A549 (cell line): Measurements from ENCODE around the gene PPAT. TPM values are rescaled to one million over a fixed set of nuclear protein-coding genes. Genes with fewer than 3 reads are reported as not detected.

Source experiments
- ATAC-seq, 2 experiments: fragments of 200-7000 bp in 1 of 2; fragments of >200 bp in 1 of 2; cut with Nextera tagmentation in 1 of 2; cut with Tn5 transposase in 1 of 2; 3 replicates each; pipeline versions ENCODE4 v1.8.0 to v1.9.1; 2018 to 2020; ENCODE audit warnings: mild to moderate bottlenecking in 1 of 2, moderate library complexity in 1 of 2
- CTCF ChIA-PET: fragments of 300-600 bp; sonication (Branson Sonifier 250); formaldehyde crosslinking; extraction: SDS; loops from one replicate; lab custom pipeline; 2021; ENCODE audit warnings: antibody characterized with exemption, inconsistent platforms; lab: Yijun Ruan, JAX
- POLR2A ChIA-PET: fragments of 350-600 bp; formaldehyde crosslinking; extraction: SDS; loops from one replicate; lab custom pipeline; 2021; ENCODE audit warnings: antibody characterized with exemption, inconsistent platforms; lab: Yijun Ruan, JAX
- DNase-seq, 2 experiments: peaks; one replicate each; pipeline versions ENCODE4 v3.0.0 to v3.0.0-alpha.2; 2011 to 2016; ENCODE audit warnings: low read depth in 1 of 2, low spot score in 1 of 2
- FAIRE-seq: peaks from 2 replicates; lab custom pipeline; 2011; peaks lifted over from hg19 to GRCh38; lab: Jason Lieb, UNC
- H3K27ac ChIP-seq, 2 experiments: fragments of >200 bp; sonication (Bioruptor Twin); formaldehyde crosslinking; 3 replicates each; pipeline ENCODE4 v1.5.1; 2016 to 2017
- H3K4me1 ChIP-seq: fragments of >200 bp; sonication (Bioruptor Twin); formaldehyde crosslinking; 3 replicates; pipeline ENCODE4 v1.6.1; 2016
- H3K4me2 ChIP-seq: fragments of >200 bp; sonication (Bioruptor Twin); formaldehyde crosslinking; 3 replicates; pipeline ENCODE4 v1.6.1; 2016
- H3K4me3 ChIP-seq: fragments of >200 bp; sonication (Bioruptor Twin); formaldehyde crosslinking; 3 replicates; pipeline ENCODE4 v1.5.1; 2016
- H3K9me3 ChIP-seq: fragments of >200 bp; sonication (Bioruptor Twin); formaldehyde crosslinking; 3 replicates; pipeline ENCODE4 v1.6.1; 2016
- ATOH8 ChIP-seq: fragments of 250-450 bp; sonication (Bioruptor Pico); IDR thresholded peaks from 2 replicates; pipeline ENCODE4 v1.5.0; 2020; ENCODE audit warnings: low read depth, mild to moderate bottlenecking, moderate library complexity
- BHLHE40 ChIP-seq: IDR thresholded peaks from 2 replicates; pipeline ENCODE4 v1.6.1; 2012; ENCODE audit warnings: low read depth, low read length, inconsistent platforms
- CHD4 ChIP-seq: fragments of 200-600 bp; sonication (generic); IDR thresholded peaks from 2 replicates; pipeline ENCODE4 v1.6.1; 2016; ENCODE audit warnings: antibody characterized with exemption, mild to moderate bottlenecking, borderline replicate concordance
- CTCF ChIP-seq: fragments of >200 bp; sonication (Bioruptor Twin); formaldehyde crosslinking; IDR thresholded peaks from 3 replicates; pipeline ENCODE4 v1.5.1; 2016
- EHMT2 ChIP-seq: fragments of 200-600 bp; sonication (generic); IDR thresholded peaks from 2 replicates; pipeline ENCODE4 v1.6.1; 2016; ENCODE audit warnings: antibody characterized with exemption, low read depth, mild to moderate bottlenecking, moderate library complexity
- ELK1 ChIP-seq: fragments of 150-350 bp; IDR thresholded peaks from 2 replicates; pipeline ENCODE4 v1.6.1; 2014; ENCODE audit warnings: low read depth, mild to moderate bottlenecking, low read length
- FOSB ChIP-seq: fragments of 250-450 bp; sonication (Bioruptor Pico); IDR thresholded peaks from 2 replicates; pipeline ENCODE4 v1.5.0; 2020; ENCODE audit warnings: mild to moderate bottlenecking, moderate library complexity
- FOSL2 ChIP-seq, 2 experiments: fragments of 450-650 bp in 1 of 2; fragments of >200 bp in 1 of 2; sonication (Bioruptor Twin) in 1 of 2; formaldehyde crosslinking; IDR thresholded peaks; 2 replicates each; pipeline versions ENCODE4 v1.5.0 to v1.6.1; 2016 to 2020; ENCODE audit warnings: mild to moderate bottlenecking in 1 of 2, moderate library complexity in 1 of 2
- FOXS1 ChIP-seq: fragments of 250-450 bp; sonication (Bioruptor Pico); IDR thresholded peaks from 2 replicates; pipeline ENCODE4 v1.5.0; 2020; ENCODE audit warnings: mild to moderate bottlenecking, moderate library complexity
- HOXA7 ChIP-seq: fragments of 250-450 bp; sonication (Bioruptor Pico); IDR thresholded peaks from 2 replicates; pipeline ENCODE4 v1.5.0; 2020; ENCODE audit warnings: mild to moderate bottlenecking, moderate library complexity
- HOXB5 ChIP-seq: fragments of 250-450 bp; sonication (Bioruptor Pico); IDR thresholded peaks from 2 replicates; pipeline ENCODE4 v1.5.0; 2020; ENCODE audit warnings: mild to moderate bottlenecking, moderate library complexity
- JUNB ChIP-seq: fragments of >200 bp; sonication (Bioruptor Twin); formaldehyde crosslinking; IDR thresholded peaks from 2 replicates; pipeline ENCODE4 v1.6.1; 2016
- KDM1A ChIP-seq: fragments of 200-600 bp; sonication (generic); IDR thresholded peaks from 2 replicates; pipeline ENCODE4 v1.6.1; 2016; ENCODE audit warnings: low read depth, mild to moderate bottlenecking
- KDM5A ChIP-seq: fragments of 200-600 bp; sonication (generic); IDR thresholded peaks from 2 replicates; pipeline ENCODE4 v1.6.1; 2016; ENCODE audit warnings: antibody characterized with exemption, mild to moderate bottlenecking
- MAFK ChIP-seq: fragments of 450-650 bp; IDR thresholded peaks from 2 replicates; pipeline ENCODE4 v1.6.1; 2014; ENCODE audit not compliant: partially characterized antibody
- MAX ChIP-seq: IDR thresholded peaks from 2 replicates; pipeline ENCODE4 v1.6.1; 2012
- RAD21 ChIP-seq, 2 experiments: fragments of >200 bp in 1 of 2; sonication (Bioruptor Twin) in 1 of 2; formaldehyde crosslinking in 1 of 2; IDR thresholded peaks in 1 of 2; conservative IDR thresholded peaks in 1 of 2; 2 replicates in 1 of 2; 3 replicates in 1 of 2; pipeline ENCODE4 v1.6.1; 2012 to 2018; ENCODE audit warnings: inconsistent platforms in 1 of 2
- REST ChIP-seq: fragments of 200-600 bp; sonication (generic); IDR thresholded peaks from 2 replicates; pipeline ENCODE4 v1.6.1; 2016; ENCODE audit warnings: antibody characterized with exemption, mild to moderate bottlenecking, moderate library complexity
- TP53 ChIP-seq: fragments of 250-450 bp; sonication (Bioruptor Pico); IDR thresholded peaks from 2 replicates; pipeline ENCODE4 v1.5.0; 2021; ENCODE audit warnings: mild to moderate bottlenecking, moderate library complexity
- ZC3H11A ChIP-seq: fragments of 450-650 bp; IDR thresholded peaks from 2 replicates; pipeline ENCODE4 v1.6.1; 2014; ENCODE audit warnings: antibody characterized with exemption, mild to moderate bottlenecking
- ZFP36 ChIP-seq: fragments of 450-650 bp; IDR thresholded peaks from 2 replicates; pipeline ENCODE4 v1.6.1; 2014; ENCODE audit warnings: borderline replicate concordance; ENCODE audit not compliant: partially characterized antibody
- ZSCAN20 ChIP-seq: fragments of 250-450 bp; sonication (Bioruptor Pico); IDR thresholded peaks from 2 replicates; pipeline ENCODE4 v1.8.0; 2022; ENCODE audit warnings: mild to moderate bottlenecking, moderate library complexity
- WGBS: methylation state at CpG from one replicate; pipeline ENCODE4 v1.1.6; 2017; ENCODE audit errors: missing lambda C conversion rate; 5-methylcytosine and 5-hydroxymethylcytosine counted together
- polyA plus RNA-seq, 4 experiments: library from polyadenylated mRNA; depleted of rRNA in 3 of 4; stranded (reverse); fragments of >200 nt; fragmentation: RNase III in 1 of 4; extraction: RNeasy Plus Mini Kit Qiagen cat#74134 plus additional on column Dnase treatment in 1 of 4; gene quantifications; 2 replicates in 3 of 4; 3 replicates in 1 of 4; pipeline ENCODE4 v1.2.3, GENCODE V29; 2011 to 2017

Gene PPAT
- polyA plus RNA-seq, 2 of the 4 experiments (the other 2 are of a cell fraction) = 22.8 to 26.7 TPM

- TF ChIP-seq CTCF (no peak), FOSB (CRISPR knock-in tag) (no peak), KDM1A (no peak), EHMT2 (no peak), TP53 (no peak)
Observed at GRCh38 chr4:56414135-56414670, 21.2 kb downstream of the PPAT start (continued).

GRCh38 chr4:56410247-56411062 is 25.0 kb downstream of the PPAT start:
- DNase-seq = peak; percentile 47 to 79
- 23% methylated on average over 4 of the region's 4 CpGs for WGBS
- ATAC-seq = peak; percentile 82 to 91
- H3K4me2 ChIP-seq = peak overlapping the region; percentile 74
- H3K4me3 ChIP-seq = no peak overlapping the region
- peak overlapping the region; percentile 17 to 31; a peak in 2 of 6 replicates for H3K27ac ChIP-seq
- ChIA-PET CTCF (interaction anchor here (1.6 kb wide), 1 partner anchor 15 kb away, joined by 5 read pairs; no protein-coding TSS in a partner anchor), POLR2A (interaction anchor here (1.1 to 2.0 kb wide), 3 partner anchors 23 to 56 kb away, joined by 3 to 10 read pairs (median 7); partner anchors contain the start of genes AASDH, PAICS and PPAT)
- no peaks in the 10 kb centered on the region for H3K9me3 ChIP-seq
- peaks cover 28% of the 10 kb centered on the region for H3K4me1 ChIP-seq
- FAIRE-seq = no peak
- TF ChIP-seq MAX (no peak), RAD21 (conservative IDR thresholded peaks at IDR 0.05 in 1 of 2, IDR thresholded peaks at IDR 0.05 in 1 of 2) (no peak), ZC3H11A (no peak), FOSL2 (IDR thresholded peaks at IDR 0.05) (no peak), FOSL2 (CRISPR knock-in tag; IDR thresholded peaks at IDR 0.05) (peak; percentile 71), HOXA7 (CRISPR knock-in tag) (no peak), KDM5A (no peak), ZSCAN20 (CRISPR knock-in tag) (no peak), MAFK (peak; percentile 56), KDM1A (no peak), HOXB5 (no peak), ZFP36 (no peak)

GRCh38 chr4:56409511-56410090 is 25.8 kb downstream of the PPAT start:
- H3K9me3 ChIP-seq = no peaks in the 10 kb centered on the region
- no peak overlapping the region for H3K4me3 ChIP-seq
- H3K4me1 ChIP-seq = peaks cover 28% of the 10 kb centered on the region
- ChIA-PET POLR2A (interaction anchor here (1.1 to 2.0 kb wide), 3 partner anchors 23 to 57 kb away, joined by 3 to 10 read pairs (median 7); partner anchors contain the start of genes AASDH, PAICS and PPAT), CTCF (no interaction called here)
- no peak overlapping the region for H3K27ac ChIP-seq
- FAIRE-seq (peak; percentile 23), ATAC-seq (no peak), DNase-seq (no peak)
- H3K4me2 ChIP-seq = peak overlapping the region; percentile 74
- 68% methylated on average over 1 of the region's 1 CpG for WGBS
- TF ChIP-seq MAX (no peak), ZFP36 (no peak), BHLHE40 (no peak), FOXS1 (CRISPR knock-in tag) (no peak), ELK1 (no peak), FOSL2 (IDR thresholded peaks at IDR 0.05) (no peak), FOSL2 (CRISPR knock-in tag; IDR thresholded peaks at IDR 0.05) (no peak), JUNB (no peak), ATOH8 (CRISPR knock-in tag) (no peak), ZSCAN20 (CRISPR knock-in tag) (no peak), REST (no peak), CHD4 (no peak)
